Measurements from ENCODE around the gene SH3GL3.

The SH3GL3 gene

DNA sequence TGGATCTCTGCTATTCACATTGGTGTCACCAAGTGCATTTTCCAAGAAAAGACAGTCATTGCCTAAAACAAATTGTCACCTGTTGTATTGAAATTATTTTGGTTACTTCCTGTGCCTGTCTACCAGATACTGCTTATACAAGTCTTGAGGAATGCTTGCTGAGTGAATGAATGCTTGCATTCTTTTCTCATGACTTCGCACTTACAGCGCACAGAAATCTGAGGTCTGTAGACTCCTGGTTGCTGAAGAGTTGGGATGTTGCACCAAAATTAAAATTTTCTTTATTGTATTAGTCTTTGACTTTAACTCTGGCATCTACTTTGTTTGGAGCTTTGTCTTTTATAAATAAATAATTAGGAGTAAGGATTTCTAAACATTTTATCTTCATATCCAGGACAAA is 28.4 kb downstream of the SH3GL3 start:
- Histone ChIP-seq H3K4me3 (replicated peaks; ENCODE audit: low read depth, low read length) (no peak overlapping the region), H3K27me3 (replicated peaks; ENCODE audit: control insufficient read depth, insufficient read depth, low read length) (peaks cover 2% of the 10 kb centered on the region), H3K36me3 (ENCODE audit: control insufficient read depth, insufficient read depth, low read length) (no peaks in the 10 kb centered on the region)
- DNase-seq (ENCODE audit: extremely low read depth, insufficient read length) = no peak
- TF ChIP-seq, protein P1, sequence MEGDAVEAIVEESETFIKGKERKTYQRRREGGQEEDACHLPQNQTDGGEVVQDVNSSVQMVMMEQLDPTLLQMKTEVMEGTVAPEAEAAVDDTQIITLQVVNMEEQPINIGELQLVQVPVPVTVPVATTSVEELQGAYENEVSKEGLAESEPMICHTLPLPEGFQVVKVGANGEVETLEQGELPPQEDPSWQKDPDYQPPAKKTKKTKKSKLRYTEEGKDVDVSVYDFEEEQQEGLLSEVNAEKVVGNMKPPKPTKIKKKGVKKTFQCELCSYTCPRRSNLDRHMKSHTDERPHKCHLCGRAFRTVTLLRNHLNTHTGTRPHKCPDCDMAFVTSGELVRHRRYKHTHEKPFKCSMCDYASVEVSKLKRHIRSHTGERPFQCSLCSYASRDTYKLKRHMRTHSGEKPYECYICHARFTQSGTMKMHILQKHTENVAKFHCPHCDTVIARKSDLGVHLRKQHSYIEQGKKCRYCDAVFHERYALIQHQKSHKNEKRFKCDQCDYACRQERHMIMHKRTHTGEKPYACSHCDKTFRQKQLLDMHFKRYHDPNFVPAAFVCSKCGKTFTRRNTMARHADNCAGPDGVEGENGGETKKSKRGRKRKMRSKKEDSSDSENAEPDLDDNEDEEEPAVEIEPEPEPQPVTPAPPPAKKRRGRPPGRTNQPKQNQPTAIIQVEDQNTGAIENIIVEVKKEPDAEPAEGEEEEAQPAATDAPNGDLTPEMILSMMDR (IDR thresholded peaks at IDR 0.05; ENCODE audit: insufficient read depth, low read length, poor library complexity, severe bottlenecking) = no peak

DNA sequence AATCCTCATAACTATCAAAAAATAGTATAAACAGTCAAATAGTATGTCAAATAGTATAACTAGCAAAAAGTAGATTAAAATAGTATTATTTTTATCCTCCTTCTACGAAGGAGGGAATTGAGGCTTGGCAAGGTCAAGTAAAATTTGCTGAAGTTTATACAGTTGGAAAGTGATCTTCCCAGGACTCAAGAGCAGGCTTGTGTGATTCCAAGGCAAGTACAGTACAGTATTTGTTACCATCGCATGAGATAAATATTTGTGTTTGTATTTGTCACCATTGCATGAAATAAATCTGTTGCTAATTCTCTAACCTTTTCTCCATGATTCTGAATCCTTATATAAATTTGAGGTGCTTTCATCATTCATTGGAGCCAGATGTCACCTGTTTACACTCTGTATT is 28.9 kb downstream of the SH3GL3 start:
- H3K4me3 ChIP-seq (replicated peaks; ENCODE audit: low read depth, low read length) = no peak overlapping the region
- no peak for DNase-seq (ENCODE audit: extremely low read depth, insufficient read length)
- TF ChIP-seq, protein P1 (IDR thresholded peaks at IDR 0.05; ENCODE audit: insufficient read depth, low read length, poor library complexity, severe bottlenecking) = no peak
- peaks cover 2% of the 10 kb centered on the region for H3K27me3 ChIP-seq (replicated peaks; ENCODE audit: control insufficient read depth, insufficient read depth, low read length)
- H3K36me3 ChIP-seq (ENCODE audit: control insufficient read depth, insufficient read depth, low read length) = no peaks in the 10 kb centered on the region

DNA sequence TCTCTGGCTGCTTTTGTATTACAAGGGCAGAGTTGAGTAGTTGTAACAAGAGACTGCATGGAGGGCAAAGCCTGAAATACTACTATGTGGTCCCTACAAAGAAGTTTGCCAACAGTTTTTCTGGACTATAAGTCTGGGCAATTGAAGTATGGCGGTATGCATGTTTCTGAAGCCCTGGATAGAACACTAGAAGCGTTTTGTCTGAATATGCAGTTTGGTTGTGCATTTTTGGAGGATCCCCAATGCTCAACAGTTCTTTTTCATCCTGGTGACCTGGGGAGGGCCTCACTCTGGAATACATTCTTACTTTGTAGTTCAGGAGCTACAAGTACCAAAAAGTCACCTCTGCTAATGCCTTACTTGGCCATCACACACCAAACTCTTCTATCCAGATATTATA is 29.6 kb downstream of the SH3GL3 start:
- peaks cover 2% of the 10 kb centered on the region for H3K27me3 ChIP-seq (replicated peaks; ENCODE audit: control insufficient read depth, insufficient read depth, low read length)
- DNase-seq (ENCODE audit: extremely low read depth, insufficient read length) = no peak
- TF ChIP-seq, protein P1 (IDR thresholded peaks at IDR 0.05; ENCODE audit: insufficient read depth, low read length, poor library complexity, severe bottlenecking) = no peak
- no peak overlapping the region for H3K4me3 ChIP-seq (replicated peaks; ENCODE audit: low read depth, low read length)
- no peaks in the 10 kb centered on the region for H3K36me3 ChIP-seq (ENCODE audit: control insufficient read depth, insufficient read depth, low read length)

DNA sequence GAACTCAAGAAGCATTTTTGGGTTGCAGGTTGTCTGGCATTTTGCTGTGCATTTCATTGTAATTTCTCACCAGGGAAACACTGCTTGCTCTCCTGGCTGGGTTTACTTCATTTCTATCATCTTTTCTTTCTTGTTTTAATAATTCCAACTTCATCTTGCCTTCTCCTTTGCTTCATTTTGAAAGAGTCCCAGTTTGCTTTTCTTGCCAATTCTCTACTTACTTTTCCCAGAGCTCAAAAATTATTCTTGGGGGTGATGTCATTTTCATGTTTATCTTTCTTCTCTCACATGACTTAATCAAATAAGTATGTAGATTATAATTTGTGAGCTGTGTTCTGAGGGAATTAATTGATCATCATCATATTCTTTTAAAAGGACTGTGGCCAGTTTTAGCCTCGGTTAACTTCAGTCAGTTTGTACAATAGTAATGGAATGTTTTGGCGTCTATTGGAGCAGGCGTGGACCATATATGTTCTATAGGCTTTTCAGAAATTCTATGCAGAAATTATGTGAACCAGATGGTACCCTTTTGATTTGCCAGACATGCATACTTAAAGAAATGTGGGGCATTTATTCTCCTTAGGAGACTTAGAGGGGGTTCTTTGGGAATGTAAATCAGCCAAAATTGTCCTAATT is 30.1 kb downstream of the SH3GL3 start:
- TF ChIP-seq, protein P1 (IDR thresholded peaks at IDR 0.05; ENCODE audit: insufficient read depth, low read length, poor library complexity, severe bottlenecking) = no peak

DNA sequence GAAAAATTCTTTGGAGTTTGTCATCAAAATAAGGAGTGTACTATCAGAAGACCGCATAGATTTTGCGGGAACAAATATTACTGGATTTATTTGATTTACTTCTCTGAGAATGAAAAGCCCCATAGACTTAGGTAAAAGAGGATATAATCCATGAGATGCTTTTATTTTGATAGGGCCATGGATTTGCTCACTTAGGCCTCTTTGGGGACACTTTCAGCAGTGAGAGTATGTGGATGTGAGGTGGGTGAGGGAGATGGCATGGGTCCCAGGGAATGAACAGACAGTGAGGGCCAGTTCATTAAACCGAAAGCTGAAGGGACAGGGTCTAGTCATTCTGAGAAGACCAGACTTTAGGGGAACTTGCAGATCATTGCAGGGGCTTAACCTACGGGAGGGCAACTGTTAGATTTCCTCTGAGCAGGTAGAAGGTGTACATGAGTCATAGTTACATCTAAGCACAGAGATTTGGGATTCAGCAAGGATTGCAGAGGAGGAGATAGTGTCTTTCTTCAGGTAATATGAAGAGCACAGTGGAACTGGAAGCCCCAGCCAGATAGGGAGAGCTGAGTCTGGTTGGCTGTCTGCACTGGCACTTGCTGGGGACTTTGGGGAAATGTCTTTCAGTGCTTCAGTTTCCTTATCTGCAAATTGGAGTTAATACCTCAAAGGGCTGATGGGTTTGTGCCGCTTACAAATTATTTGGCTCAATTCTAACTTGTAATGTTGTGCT is 30.8 kb downstream of the SH3GL3 start:
- TF ChIP-seq, protein P1 (IDR thresholded peaks at IDR 0.05; ENCODE audit: insufficient read depth, low read length, poor library complexity, severe bottlenecking) = no peak
- Histone ChIP-seq H3K4me3 (replicated peaks; ENCODE audit: low read depth, low read length) (no peak overlapping the region), H3K36me3 (ENCODE audit: control insufficient read depth, insufficient read depth, low read length) (no peaks in the 10 kb centered on the region), H3K27me3 (replicated peaks; ENCODE audit: control insufficient read depth, insufficient read depth, low read length) (peaks cover 2% of the 10 kb centered on the region)
- DNase-seq (ENCODE audit: extremely low read depth, insufficient read length) = no peak

More for the DNA sequence above, 30.1 kb downstream of the SH3GL3 start:
- Histone ChIP-seq H3K36me3 (ENCODE audit: control insufficient read depth, insufficient read depth, low read length) (no peaks in the 10 kb centered on the region), H3K27me3 (replicated peaks; ENCODE audit: control insufficient read depth, insufficient read depth, low read length) (peaks cover 2% of the 10 kb centered on the region), H3K4me3 (replicated peaks; ENCODE audit: low read depth, low read length) (no peak overlapping the region)
- DNase-seq (ENCODE audit: extremely low read depth, insufficient read length) = no peak

Data from GM06990 (cell line).